PC-3 (cell line): ENCODE data around the gene FOXP1. TPM values are rescaled to one million over a fixed set of nuclear protein-coding genes. Genes with fewer than 3 reads are reported as not detected.

Experiments
- ATAC-seq: fragments of 200-7000 bp; cut with Tn5 transposase; 2 replicates; pipeline ENCODE4 v1.9.1; 2020; ENCODE audit warnings: mild to moderate bottlenecking, moderate library complexity
- BruUV-seq: library from RNA; stranded (reverse); fragments of 400-500 nt; replicated peaks from 2 replicates; lab custom pipeline; 2021; lab: Mats Ljungman, UMichigan
- CTCF ChIA-PET: fragments of 300-600 bp; sonication (Branson Sonifier 250); formaldehyde crosslinking; loops from one replicate; lab custom pipeline; 2022; ENCODE audit warnings: antibody characterized with exemption; lab: Charles Lee
- POLR2A ChIA-PET: fragments of 300-600 bp; sonication (Branson Sonifier 250); formaldehyde crosslinking; loops from one replicate; lab custom pipeline; 2022; ENCODE audit warnings: antibody characterized with exemption; ENCODE audit not compliant: unreplicated experiment; lab: Charles Lee
- DNase-seq: peaks from one replicate; pipeline ENCODE4 v3.0.0-alpha.2; 2015
- H2AFZ ChIP-seq: fragments of 300-600 bp; sonication (generic); 2 replicates; pipeline ENCODE4 v1.6.0; 2016; ENCODE audit warnings: antibody characterized with exemption, low read length
- H3F3A ChIP-seq: fragments of 300-600 bp; sonication (generic); one replicate; pipeline ENCODE4 v1.6.0; 2017; ENCODE audit warnings: antibody characterized with exemption, low read length, control low read depth, mild to moderate bottlenecking; ENCODE audit not compliant: unreplicated experiment
- H3K27ac ChIP-seq: fragments of 300-600 bp; sonication (generic); 2 replicates; pipeline ENCODE4 v1.5.1; 2016; ENCODE audit warnings: mild to moderate bottlenecking, low read length
- H3K27me3 ChIP-seq: fragments of 300-600 bp; sonication (generic); 2 replicates; pipeline ENCODE4 v1.6.1; 2016; ENCODE audit warnings: low read length, mixed read lengths
- H3K36me3 ChIP-seq: fragments of 300-600 bp; sonication (generic); 2 replicates; pipeline ENCODE4 v1.6.1; 2016; ENCODE audit warnings: low read depth, mixed run types, low read length, mixed read lengths
- H3K4me1 ChIP-seq: fragments of 300-600 bp; sonication (generic); 2 replicates; pipeline ENCODE4 v1.5.1; 2016; ENCODE audit warnings: low read length; ENCODE audit not compliant: insufficient read depth
- H3K4me2 ChIP-seq: fragments of 300-600 bp; sonication (generic); 2 replicates; pipeline ENCODE4 v1.6.0; 2016; ENCODE audit warnings: low read length
- H3K4me3 ChIP-seq: fragments of 300-600 bp; sonication (generic); 2 replicates; pipeline ENCODE4 v1.5.1; 2016; ENCODE audit warnings: mild to moderate bottlenecking, low read length, mixed read lengths
- H3K79me2 ChIP-seq: fragments of 300-600 bp; sonication (generic); 2 replicates; pipeline ENCODE4 v1.6.1; 2017; ENCODE audit warnings: low read length, mixed read lengths
- H3K9ac ChIP-seq: fragments of 300-600 bp; sonication (generic); 2 replicates; pipeline ENCODE4 v1.6.0; 2016; ENCODE audit warnings: mild to moderate bottlenecking, low read length
- H3K9me2 ChIP-seq: fragments of 300-600 bp; sonication (generic); replicated peaks from 2 replicates; pipeline ENCODE4 v1.6.1; 2016; ENCODE audit warnings: mixed run types, low read length, mixed read lengths
- H3K9me3 ChIP-seq: fragments of 300-600 bp; sonication (generic); 2 replicates; pipeline ENCODE4 v1.6.1; 2016; ENCODE audit warnings: low read length, mixed read lengths
- H4K20me1 ChIP-seq: fragments of 300-600 bp; sonication (generic); 2 replicates; pipeline ENCODE4 v1.6.1; 2016; ENCODE audit warnings: low read length, mixed read lengths
- CTCF ChIP-seq: fragments of 300-600 bp; sonication (generic); conservative IDR thresholded peaks from 2 replicates; pipeline ENCODE4 v1.5.1; 2017; ENCODE audit warnings: antibody characterized with exemption, low read depth, mild to moderate bottlenecking, low read length
- EZH2 ChIP-seq: fragments of 300-600 bp; sonication (generic); IDR thresholded peaks from one replicate; pipeline ENCODE4 v1.6.1; 2017; ENCODE audit warnings: antibody characterized with exemption, mild to moderate bottlenecking, low read length; ENCODE audit not compliant: unreplicated experiment
- EZH2phosphoT487 ChIP-seq: fragments of 300-600 bp; sonication (generic); IDR thresholded peaks from 2 replicates; pipeline ENCODE4 v1.6.1; 2018; ENCODE audit warnings: mild to moderate bottlenecking, antibody characterized with exemption, low read length, borderline replicate concordance
- intact Hi-C: fragments of 100-400 bp; cut with micrococcal nuclease; formaldehyde crosslinking; loops from 2 replicates; pipeline ENCODE4 v1.9.0; 2023
- total RNA-seq: library from RNA; depleted of rRNA; stranded (reverse); fragments of >200 nt; gene quantifications from 2 replicates; pipeline ENCODE4 v1.2.3, GENCODE V29; 2014

The FOXP1 gene
- total RNA-seq, 1 experiment from 2014 or later, result 35.3 TPM

- DNase-seq, result no peak
- no peaks in the 10 kb centered on the region for H3K9me2 ChIP-seq
- intact Hi-C loops, result loop anchor here (5.0 to 10.0 kb wide), 3 partner anchors 37 to 480 kb away; partner anchors contain the start of gene FOXP1
- peaks cover 8% of the 10 kb centered on the region for H3F3A ChIP-seq
- ATAC-seq, result no peak
- ChIA-PET POLR2A (no interaction called here), CTCF (no interaction called here)
- TF ChIP-seq EZH2 (no peak), CTCF (no peak), EZH2phosphoT487 (no peak)
- H3K9me3 ChIP-seq, result no peaks in the 10 kb centered on the region
- no peaks in the 10 kb centered on the region for H3K36me3 ChIP-seq
- H2AFZ ChIP-seq, result no peak overlapping the region
- H3K4me1 ChIP-seq, result peaks cover 64% of the 10 kb centered on the region
- H4K20me1 ChIP-seq, result no peaks in the 10 kb centered on the region
- no peak overlapping the region for H3K4me2 ChIP-seq
- BruUV-seq, result no TSS peak
- no peak overlapping the region for H3K4me3 ChIP-seq
- H3K27me3 ChIP-seq, result no peaks in the 10 kb centered on the region
- H3K79me2 ChIP-seq, result no peaks in the 10 kb centered on the region
- 0 out of 2 replicates have a peak overlapping the region, but pooled peaks have one; percentile 74 for H3K27ac ChIP-seq
- H3K9ac ChIP-seq, result no peak overlapping the region
These were observed 479.0 kb downstream of the FOXP1 start for GRCh38 chr3:71104556-71104955.

GRCh38 chr3:71104121-71104541 lies 479.4 kb downstream of the FOXP1 start:
- CTCF ChIA-PET, result no interaction called here
- Histone ChIP-seq H3K27me3 (no peaks in the 10 kb centered on the region), H3K4me2 (0 out of 2 replicates have a peak overlapping the region, but pooled peaks have one; percentile 2), H3K9me2 (no peaks in the 10 kb centered on the region), H3K9me3 (no peaks in the 10 kb centered on the region), H3K79me2 (no peaks in the 10 kb centered on the region), H4K20me1 (no peaks in the 10 kb centered on the region), H3K4me3 (no peak overlapping the region), H3K9ac (no peak overlapping the region), H2AFZ (no peak overlapping the region), H3F3A (peaks cover 5% of the 10 kb centered on the region), H3K27ac (peak overlapping the region; percentile 74), H3K36me3 (no peaks in the 10 kb centered on the region), H3K4me1 (peaks cover 61% of the 10 kb centered on the region)
- intact Hi-C loops, result loop anchor here (5.0 to 10.0 kb wide), 3 partner anchors 37 to 481 kb away; partner anchors contain the start of gene FOXP1
- POLR2A ChIA-PET, result no interaction called here
- no TSS peak for BruUV-seq
- ATAC-seq (peak; percentile 5; the same call in 1 of the 2 replicates), DNase-seq (peak; percentile 58)
- TF ChIP-seq EZH2 (no peak), CTCF (no peak), EZH2phosphoT487 (no peak)

- no peaks in the 10 kb centered on the region for H4K20me1 ChIP-seq
- peak overlapping the region; percentile 2; the same call in 1 of the 2 replicates for H3K4me2 ChIP-seq
- no TSS peak for BruUV-seq
- ATAC-seq (peak; percentile 7), DNase-seq (peak; percentile 79)
- ChIA-PET CTCF (no interaction called here), POLR2A (no interaction called here)
- no peaks in the 10 kb centered on the region for H3K9me2 ChIP-seq
- H3K9ac ChIP-seq, result no peak overlapping the region
- no peaks in the 10 kb centered on the region for H3K27me3 ChIP-seq
- TF ChIP-seq EZH2phosphoT487 (no peak), EZH2 (no peak), CTCF (no peak)
- H2AFZ ChIP-seq, result no peak overlapping the region
- H3K4me1 ChIP-seq, result peaks cover 54% of the 10 kb centered on the region
- H3K9me3 ChIP-seq, result no peaks in the 10 kb centered on the region
- H3K79me2 ChIP-seq, result no peaks in the 10 kb centered on the region
- peak overlapping the region; percentile 74 for H3K27ac ChIP-seq
- no peaks in the 10 kb centered on the region for H3K36me3 ChIP-seq
- no peak overlapping the region for H3K4me3 ChIP-seq
- H3F3A ChIP-seq, result peaks cover 5% of the 10 kb centered on the region
- intact Hi-C loops, result loop anchor here (2.0 to 10.0 kb wide), 4 partner anchors 25 to 481 kb away; partner anchors contain the start of gene FOXP1
These were observed 480.1 kb downstream of the FOXP1 start for GRCh38 chr3:71103430-71103921.
